ENCODE results near the gene AKIP1.
"Not testable (repeated sequence)": the region's sequence is repeated elsewhere in the genome, so short reads cannot be mapped to it uniquely, and the experiment has no call there.

AKIP1 gene, protein sequence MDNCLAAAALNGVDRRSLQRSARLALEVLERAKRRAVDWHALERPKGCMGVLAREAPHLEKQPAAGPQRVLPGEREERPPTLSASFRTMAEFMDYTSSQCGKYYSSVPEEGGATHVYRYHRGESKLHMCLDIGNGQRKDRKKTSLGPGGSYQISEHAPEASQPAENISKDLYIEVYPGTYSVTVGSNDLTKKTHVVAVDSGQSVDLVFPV

DNA sequence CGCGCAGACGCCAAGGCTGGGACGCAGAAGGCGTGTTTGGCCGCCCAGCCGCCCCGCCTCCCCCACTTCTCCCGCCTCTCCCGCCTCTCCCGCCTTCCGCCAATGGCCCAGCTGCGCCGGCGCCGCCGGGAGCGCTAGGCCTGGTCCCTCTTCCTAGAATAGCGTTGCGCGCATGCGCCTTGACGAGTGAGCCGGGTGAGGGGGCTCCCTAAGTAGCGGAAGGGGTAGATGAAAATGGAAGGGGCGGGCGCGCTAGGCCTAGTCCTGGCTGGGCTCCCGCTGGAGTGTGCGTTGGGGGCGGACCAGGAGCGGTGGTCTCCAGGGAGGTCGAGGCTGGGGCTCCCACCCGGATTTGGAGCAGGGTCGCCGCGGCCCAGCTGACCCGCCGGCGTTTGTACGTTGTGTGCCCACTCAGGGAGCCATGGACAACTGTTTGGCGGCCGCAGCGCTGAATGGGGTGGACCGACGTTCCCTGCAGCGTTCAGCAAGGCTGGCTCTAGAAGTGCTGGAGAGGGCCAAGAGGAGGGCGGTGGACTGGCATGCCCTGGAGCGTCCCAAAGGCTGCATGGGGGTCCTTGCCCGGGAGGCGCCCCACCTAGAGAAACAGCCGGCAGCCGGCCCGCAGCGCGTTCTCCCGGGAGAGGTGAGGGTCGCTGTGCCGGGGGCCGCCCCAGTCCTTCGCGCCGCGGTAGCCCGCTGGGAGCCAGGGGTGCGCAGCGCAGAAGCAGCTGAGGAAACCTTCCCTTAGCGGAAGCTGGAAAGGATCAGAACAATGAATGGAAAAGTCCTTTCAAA is at the start of gene AKIP1:
Gene AKIP1, plus strand, starts transcription at position 161 of the 795 bp plus-strand sequence. Its CDS starts 261 bp downstream, at position 422.
- peak; percentile 97 for DNase-seq

DNA sequence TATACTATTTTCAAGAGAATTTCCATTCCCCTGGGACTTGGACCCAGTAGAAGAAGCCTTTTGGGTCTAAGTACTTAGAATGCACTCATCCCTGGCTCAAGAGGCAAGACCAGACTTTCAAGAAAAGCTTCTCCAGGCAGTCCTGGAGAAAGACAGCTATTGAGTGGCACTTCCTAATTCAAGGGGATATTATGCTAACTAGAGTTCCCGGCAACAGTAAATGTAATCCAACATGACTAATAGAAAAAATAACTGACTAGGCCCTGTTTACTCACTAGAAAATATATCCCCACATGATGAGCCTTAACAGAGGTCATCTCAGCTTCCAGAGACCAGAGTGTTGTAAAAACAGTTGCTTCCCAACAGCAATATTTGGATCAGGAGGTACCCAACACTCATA is 47.2 kb upstream of the AKIP1 start:
- no peak for DNase-seq

DNA sequence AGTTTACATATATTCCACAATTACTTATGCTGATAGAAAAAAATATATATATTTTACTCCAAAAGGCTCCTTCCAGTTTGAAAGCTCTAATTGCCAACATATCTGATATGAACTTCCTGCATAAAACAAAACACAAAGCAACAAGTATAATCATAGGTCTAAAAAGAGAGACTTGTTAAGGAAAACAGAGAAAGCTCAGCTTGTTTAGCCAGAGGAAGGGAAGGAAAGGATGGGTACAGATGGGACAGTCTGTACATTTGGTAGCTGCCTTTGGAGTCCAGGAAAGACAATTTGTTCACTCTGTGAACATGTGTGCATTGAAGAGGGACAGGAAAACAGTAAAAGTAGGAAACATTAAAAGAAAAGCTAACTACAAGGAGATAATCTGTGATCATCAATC is 45.7 kb upstream of the AKIP1 start:
- DNase-seq: no peak

DNA sequence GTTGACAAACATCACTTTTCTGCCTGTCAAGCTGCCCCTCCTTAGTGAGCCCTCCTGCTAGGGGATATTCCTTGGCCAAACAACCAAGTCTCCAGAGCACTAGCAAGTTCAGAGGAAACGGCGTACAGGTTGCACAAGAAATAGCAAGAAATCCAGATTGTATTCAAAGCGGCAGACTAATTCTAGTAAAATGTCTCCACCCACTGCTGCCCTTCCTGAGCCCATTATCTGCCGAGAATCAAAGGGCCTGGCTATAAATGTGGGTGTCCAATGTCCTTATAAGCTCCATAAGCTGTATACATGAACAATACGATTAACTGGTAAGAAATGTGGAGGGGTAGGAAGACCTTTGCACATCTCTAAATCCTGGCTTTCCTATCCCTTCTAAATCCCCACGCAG is 44.0 kb upstream of the AKIP1 start:
- no peak for DNase-seq

DNA sequence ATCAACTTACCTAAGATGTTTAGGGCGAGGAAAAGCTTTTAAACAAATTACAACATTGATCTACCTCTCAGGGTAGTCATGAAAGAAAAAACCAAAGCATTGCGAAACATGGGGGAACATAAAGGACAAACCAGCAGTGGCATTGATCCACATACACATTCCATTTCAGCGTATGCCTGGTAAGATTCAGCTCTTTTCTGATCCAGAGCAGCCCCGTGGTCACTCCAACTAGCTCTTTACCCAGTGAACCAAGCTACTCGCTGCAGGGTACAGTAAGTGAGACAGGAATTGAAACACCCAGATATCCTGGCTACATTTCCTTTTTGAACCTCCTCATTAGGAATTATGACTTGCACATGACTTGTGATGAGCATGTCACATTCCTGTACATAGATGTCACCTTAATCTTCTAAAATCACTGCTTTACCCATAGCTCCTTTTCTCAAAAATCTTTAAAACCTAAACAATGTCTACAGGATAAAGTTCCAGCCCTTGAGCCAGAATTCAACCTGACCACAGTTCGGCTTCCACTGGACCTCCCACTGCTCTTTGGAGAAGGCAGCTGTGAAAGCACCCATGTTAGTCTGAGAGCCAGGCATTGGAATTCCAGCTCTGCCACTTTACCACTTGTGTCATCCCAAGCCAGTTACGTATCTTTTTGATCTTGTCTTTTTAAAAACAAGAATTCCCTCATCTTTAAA is 42.9 kb upstream of the AKIP1 start:
- no peak for DNase-seq

DNA sequence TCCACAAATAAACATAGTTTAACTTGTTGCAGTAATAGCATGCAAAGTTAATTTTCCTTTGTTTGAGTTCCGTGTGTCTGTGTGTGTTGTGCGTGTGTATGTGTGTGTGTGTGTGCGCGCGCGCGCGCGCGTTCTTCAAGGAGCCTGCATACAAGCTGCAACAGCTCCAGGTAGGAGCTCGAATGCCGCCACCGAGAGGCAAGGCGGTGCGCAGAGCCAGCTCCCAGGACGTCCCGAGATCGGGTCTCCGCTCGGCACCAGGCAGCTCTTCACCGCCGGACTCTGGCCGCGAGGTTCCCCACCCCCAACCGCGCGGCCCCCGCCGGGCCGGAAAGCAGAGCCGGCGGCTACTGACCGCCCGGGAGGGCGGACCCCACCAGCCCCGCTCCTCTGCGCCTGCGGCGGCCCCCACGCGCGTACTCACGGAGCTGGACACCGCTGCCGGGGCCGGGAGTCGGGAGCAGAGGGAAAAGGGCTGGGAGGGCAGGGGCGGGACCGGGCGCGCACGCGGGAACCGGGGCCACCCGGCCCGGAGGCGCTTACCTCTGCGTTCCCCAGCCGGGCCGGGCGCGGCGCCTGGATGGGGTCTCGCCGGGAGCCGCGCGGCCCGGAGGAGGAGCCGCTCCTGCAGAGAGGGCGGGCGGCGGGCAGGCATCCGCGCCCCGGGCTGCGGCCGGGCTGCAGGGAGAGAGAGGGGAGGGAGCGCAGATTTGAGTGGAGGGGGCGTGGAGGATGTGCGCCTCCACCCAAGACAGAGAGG is 40.4 kb upstream of the AKIP1 start:
- DNase-seq: peak; percentile 30 to 51

DNA sequence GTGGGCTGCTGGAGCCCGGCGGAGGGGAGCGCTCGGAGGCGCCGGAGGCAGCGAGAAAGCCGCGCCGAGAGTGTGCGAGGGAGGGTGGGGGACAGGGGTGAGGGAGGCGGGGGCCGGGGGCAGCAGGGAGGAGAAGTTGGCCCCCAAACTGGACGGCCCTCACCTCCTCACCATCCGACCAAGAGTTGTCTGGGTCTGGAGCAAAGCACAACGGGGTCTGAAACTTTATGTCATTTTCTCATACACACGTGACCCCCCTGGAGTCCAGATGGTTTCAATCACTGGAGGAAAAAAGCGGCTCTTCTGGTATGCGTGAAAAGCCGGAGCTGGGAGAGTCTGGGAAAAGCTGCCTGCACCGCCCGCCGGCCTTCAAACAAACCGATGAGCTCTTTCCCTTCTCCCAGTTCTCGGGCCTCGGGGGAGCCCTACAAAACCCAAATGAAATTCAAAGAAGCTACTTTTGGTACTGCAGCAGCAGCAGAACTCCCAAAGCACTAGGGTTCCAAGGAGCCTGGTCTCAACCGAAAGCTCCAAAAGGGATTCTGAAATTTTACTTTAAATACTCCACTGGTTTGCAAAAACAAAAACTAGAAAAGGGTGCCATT is 39.7 kb upstream of the AKIP1 start:
- peak; percentile 24 to 35 for DNase-seq

DNA sequence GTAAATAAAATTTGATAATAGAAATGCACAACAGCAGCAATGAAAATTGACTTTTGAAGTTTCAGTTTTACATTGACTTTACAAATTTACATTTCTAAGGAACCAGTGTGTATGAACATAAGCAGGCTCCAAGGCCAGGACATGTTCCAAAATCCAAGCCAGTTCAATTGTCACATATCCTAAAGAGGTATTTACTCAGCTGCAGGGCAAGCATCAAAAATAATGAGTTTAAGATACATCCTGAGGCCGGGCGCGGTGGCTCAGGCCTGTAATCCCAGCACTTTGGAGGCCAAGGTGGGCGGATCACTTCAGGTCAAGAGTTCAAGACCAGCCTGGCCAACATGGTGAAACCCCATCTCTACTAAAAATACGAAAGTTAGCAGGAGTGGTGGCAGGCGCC is 39.0 kb upstream of the AKIP1 start:
- peak in 1 of 2 experiments; percentile 19 for DNase-seq

DNA sequence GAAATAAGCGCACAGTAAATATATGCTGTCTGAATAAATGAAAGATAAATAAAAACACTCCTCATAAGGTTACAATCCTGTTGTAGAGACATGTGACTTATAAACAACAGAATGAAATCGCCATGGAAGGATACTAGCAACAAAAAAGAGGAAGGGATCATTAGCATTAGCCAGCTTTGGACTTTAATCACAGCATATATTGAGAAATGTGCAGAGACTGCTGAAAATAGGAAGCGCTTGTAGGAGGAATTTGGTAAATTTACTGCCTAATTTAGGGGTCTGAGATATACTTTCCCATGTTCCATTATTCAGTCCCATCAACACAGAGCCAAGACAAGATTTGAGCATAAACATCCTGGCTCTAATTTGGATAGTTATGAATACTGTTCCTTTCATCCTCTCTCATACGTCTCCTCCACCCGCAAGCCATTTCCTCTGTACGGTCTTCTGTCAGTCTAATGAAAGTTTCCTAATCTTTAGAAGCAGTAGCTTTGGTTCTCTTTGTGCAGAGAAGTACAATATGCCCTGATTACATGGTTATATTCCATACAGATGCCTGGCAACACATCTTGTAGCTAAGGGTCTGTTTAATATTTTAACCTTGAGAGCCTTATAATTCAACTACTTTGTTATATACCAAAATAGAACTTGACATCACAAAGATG is 37.1 kb upstream of the AKIP1 start:
- DNase-seq: no peak

DNA sequence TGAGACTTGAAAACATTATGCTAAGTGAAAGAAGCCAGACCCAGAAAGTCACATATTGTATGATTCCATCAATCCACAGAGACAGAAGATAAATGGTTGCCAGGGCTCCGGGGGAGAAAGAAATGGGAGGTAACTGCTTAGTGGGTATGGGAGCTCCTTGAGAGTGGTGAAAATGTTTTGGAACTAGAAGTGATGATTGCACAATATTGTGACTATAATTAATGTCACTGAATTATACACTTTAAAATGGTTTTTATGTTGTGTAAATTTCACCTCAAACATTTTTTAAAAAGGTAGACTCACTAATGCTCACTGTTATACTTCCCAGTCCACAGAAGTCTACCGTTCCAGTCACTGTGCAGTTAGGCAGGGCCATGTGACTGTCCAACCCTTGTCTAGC is 32.2 kb upstream of the AKIP1 start:
- no peak for DNase-seq

DNA sequence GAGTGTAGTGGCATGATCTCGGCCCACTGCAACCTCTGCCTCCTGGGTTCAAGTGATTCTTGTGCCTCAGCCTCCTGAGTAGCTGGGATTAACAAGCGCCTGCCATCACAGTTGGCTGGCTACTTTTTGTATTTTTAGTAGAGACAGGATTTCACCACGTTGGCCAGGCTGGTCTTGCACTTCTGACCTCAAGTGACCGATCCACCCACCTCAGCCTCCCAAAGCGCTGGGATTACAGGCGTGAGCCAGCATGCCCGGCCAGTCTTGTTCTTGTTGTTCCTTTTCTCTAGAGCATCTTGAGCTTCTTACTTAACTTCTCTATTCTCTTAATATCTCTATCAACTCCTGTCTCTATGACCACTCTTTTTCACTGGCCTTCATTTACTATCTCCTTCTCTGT is 29.4 kb upstream of the AKIP1 start:
- not testable (repeated sequence) for DNase-seq

DNA sequence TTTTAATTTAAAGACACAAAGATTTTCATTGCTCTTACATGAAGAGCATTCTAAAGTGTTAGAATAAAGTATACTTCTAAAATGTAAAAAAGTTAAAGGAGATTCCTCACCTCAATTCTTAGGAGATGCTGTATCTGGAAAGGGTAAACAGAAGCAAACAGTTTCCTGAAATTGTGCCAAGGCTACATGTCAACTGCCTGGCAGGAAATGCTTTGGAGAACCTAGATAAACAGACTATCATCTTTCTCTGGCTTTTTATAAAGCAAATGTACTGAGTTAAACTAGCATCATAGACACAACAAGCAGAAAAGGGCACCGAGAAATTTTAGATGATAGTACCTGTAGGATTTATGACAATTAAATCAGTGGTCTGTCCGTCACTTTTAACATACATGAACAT is 24.7 kb upstream of the AKIP1 start:
- DNase-seq: peak in 1 of 2 experiments; percentile 20

DNA sequence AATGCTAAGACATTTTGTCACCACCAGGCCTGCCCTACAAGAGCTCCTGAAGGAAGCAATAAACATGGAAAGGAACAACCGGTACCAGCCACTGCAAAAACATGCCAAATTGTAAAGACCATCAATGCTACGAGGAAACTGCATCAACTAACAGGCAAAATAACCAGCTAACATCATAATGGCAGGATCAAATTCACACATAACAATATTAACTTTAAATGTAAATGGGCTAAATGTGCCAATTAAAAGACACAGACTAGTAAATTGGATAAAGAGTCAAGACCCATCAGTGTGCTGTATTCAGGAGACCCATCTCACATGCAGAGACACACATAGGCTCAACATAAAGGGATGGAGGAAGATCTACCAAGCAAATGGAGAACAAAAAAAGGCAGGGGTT is 19.8 kb upstream of the AKIP1 start:
- DNase-seq: not testable (repeated sequence)

DNA sequence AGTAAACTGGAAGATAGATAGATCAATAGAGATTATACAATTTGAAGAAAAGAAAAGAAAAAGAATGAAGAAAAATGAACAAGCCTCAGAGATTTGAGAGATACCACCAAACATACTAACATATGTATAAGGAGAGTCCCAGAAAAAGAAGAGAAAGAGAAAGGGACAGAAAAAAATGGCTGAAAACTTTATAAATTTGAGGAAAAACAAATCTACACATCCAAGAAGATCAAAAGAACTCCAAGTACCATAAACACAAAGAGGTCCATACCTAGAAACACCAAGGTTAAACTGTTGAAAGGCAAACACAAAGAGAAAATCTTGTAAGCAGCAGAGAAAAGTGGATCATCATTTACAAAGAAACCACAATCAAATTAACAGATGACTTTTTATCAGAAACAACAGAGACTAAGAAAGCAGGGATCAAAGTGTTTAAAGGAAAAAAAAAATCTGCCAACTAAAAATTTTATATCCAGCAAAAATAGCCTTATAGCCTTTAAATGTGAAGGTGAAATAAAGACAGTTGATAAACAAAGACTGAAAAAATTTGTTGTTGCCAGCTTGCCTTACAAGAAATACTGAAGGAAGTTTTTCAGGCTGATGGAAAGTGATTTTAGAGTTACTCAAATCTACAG is 11.8 kb upstream of the AKIP1 start:
- no peak for DNase-seq

DNA sequence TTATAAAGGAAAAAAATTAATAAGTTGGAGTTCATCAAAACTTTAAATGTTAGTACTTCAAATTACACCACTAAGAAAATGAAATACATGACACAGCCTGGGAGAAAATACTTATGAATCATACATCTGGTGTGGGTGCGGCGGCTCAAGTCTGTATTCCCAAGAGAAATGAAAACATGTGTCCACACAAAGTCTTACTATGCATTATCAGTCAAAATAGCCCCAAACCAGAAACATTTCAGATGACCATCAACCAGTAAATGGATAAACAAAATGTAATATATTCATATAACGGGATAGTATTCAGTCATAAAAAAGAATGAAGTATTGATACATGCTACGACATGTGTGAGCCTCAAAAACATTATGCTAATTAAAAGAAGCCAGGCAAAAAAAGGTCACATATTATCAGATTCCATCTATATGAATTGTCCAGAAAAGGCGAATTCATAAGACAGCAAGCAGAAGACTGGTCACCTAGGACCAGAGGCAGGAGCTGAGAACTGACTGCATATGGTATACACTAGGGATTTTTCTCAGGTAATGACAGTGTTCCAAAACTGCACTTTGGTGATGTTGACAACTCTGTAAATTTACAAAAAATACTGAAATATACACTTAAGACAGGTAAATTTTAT is 5.3 kb upstream of the AKIP1 start:
- DNase-seq: no peak

DNA sequence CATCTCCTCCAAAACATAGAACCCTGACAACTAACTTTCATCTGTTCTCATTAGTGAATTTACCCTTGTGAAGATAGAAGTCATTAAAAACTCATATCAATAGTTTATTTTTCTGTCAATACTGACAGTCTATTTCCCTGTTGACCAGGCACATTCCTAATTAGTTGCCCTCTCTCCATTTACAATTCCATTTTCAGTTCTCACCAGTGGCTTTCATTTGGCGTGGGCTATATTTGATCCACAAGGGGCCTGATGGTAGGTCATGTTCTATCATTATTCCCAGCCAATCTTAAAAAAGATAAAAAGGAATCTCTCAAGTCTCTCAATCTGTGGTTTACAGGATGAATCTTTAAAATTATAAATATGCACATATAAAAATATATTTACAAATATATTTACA is 3.9 kb upstream of the AKIP1 start:
- no peak for DNase-seq

DNA sequence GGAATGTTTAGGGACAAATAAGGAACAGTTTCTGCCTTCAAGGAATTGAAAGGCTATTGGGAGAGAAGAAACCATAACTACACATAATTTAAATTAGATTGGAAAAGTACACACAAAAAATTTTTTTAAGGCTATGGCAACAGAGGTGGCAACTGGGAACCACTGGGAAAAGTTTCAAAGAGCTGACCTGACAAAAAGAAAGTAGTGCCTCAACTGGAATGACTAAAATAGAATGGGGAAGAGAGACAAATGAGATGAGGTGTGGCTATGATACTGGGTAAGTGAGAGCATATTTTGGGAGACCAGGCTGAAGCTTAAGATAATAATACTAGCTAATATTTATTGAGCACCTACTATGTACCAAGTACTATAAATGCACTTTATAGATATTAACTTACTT is 2.9 kb upstream of the AKIP1 start:
- no peak for DNase-seq

DNA sequence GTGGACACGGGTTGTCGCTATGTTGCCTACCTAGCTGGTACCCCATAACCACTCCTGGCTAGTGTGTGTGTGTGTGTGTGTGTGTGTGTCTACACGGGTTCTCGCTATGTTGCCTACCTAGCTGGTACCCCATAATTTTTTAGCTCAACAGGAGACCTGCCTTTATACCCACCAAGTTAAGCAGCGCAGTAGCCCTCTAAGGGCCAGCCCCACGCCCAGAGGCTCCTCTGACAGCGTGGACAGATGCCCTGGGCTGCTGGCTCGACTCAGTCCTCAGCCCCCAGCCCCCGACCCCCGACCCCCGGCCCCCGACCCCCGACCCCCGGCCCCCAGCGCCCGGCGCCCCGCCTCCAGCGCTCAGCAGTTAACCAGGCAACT is 351 bp upstream of the AKIP1 start:
- no peak for DNase-seq

DNA sequence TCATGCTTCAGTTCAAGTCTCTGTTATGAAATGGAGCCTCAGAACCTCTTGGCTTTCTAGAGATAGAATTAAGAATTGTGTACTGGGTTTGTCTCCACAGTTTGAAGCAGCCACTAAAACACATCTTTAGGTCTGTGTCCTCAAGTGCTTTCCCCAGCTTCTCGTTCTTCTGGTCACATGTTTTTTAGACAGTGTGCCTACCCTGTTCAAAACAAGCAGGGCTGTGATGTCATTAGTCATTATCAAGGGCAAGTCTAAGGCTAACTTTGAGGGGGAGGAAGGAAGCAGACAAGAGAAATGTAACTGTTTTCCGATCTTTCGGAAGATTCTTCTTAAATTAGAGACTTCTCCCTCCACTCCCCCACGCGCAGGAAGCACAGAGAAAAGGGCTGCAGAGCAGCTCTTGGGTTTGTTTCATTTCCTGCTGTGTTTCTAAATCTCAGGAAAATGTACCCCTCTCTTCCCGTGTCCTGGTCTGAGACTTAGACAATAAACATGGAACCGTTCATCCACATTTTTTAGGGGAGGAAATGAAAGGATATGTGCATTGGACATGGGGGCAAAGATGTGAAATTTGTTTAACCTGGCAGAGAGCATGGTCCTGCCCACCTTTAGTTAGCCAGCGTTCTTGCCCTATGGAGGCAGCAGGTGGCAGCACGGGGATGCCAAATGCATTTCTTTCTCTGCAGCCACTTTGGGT is 3.1 kb downstream of the AKIP1 start:
- DNase-seq: peak; percentile 41 to 69

DNA sequence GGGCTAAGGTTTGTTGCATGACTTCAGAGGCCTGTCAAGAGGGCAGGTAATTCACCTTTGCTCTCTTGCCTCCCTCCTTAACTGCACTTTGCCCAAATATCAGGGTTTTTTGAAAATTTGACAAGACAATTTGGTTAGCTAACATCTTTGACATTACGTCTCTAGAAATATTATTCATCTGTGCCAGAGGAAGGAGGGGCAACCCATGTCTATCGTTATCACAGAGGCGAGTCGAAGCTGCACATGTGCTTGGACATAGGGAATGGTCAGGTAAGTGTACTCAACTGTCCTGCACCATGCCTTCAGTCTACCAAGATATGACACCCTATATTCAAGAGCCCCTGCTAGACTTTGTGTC is 3.7 kb downstream of the AKIP1 start:
- DNase-seq: no peak

All from NCI-H2081 (cell line).